T-helper 17 cell (primary cell): Measurements from ENCODE around the gene SFI1. TPM values are rescaled to one million over a fixed set of nuclear protein-coding genes. Genes with fewer than 3 reads are reported as not detected.
"Not testable (repeated sequence)": the region's sequence is repeated elsewhere in the genome, so short reads cannot be mapped to it uniquely, and the experiment has no call there.

ENCODE experiments used
- ATAC-seq: fragments of 150-1000 bp; cut with Tn5 transposase; 2 replicates; pipeline ENCODE4 v1.10.0; 2021; ENCODE audit warnings: mild to moderate bottlenecking, moderate library complexity
- DNase-seq, 3 donors: peaks; one replicate each; pipeline versions ENCODE4 v3.0.0 to v3.0.0-alpha.2; 2020 to 2021
- H3K9me3 ChIP-seq: one replicate; pipeline ENCODE4 v1.7.0; 2013; ENCODE audit warnings: low read length, mild to moderate bottlenecking; ENCODE audit not compliant: control insufficient read depth, poor library complexity, severe bottlenecking
- H3K27ac Mint-ChIP-seq: one replicate; pipeline ENCODE4 v1.8.0; 2022; ENCODE audit warnings: mild to moderate bottlenecking, moderate library complexity, mixed read lengths
- H3K27me3 Mint-ChIP-seq: one replicate; pipeline ENCODE4 v1.8.0; 2022; ENCODE audit warnings: mixed read lengths
- H3K36me3 Mint-ChIP-seq: one replicate; pipeline ENCODE4 v1.8.0; 2022; ENCODE audit warnings: low read depth, mixed read lengths
- H3K4me1 Mint-ChIP-seq: one replicate; pipeline ENCODE4 v1.8.0; 2022; ENCODE audit warnings: mild to moderate bottlenecking, mixed read lengths
- H3K4me3 Mint-ChIP-seq: one replicate; pipeline ENCODE4 v1.8.0; 2022; ENCODE audit warnings: mild to moderate bottlenecking, moderate library complexity, mixed read lengths
- total RNA-seq, 4 donors: library from RNA in 2 of 4; stranded (reverse) in 2 of 4; gene quantifications; one replicate each; pipeline ENCODE4 v1.2.3 and lab custom pipeline; 2022 to 2026

The SFI1 gene
- total RNA-seq, 2 donors from 2014 or later: 185 to 189 TPM

- Mint-ChIP-seq H3K27ac (peak overlapping the region; percentile 80), H3K36me3 (no peaks in the 10 kb centered on the region), H3K27me3 (no peaks in the 10 kb centered on the region), H3K4me1 (peaks cover 36% of the 10 kb centered on the region), H3K4me3 (no peak overlapping the region)
- ATAC-seq (no peak), DNase-seq (no peak)
- no peaks in the 10 kb centered on the region for H3K9me3 ChIP-seq
Measured at GRCh38 chr22:31501738-31502137, 5.4 kb downstream of the SFI1 start.

GRCh38 chr22:31503211-31503964 is 7.1 kb downstream of the SFI1 start:
- no peaks in the 10 kb centered on the region for H3K36me3 Mint-ChIP-seq
- DNase-seq: no peak
- H3K9me3 ChIP-seq: no peaks in the 10 kb centered on the region
- no peak overlapping the region for H3K27ac Mint-ChIP-seq
- H3K27me3 Mint-ChIP-seq: no peaks in the 10 kb centered on the region
- peaks cover 23% of the 10 kb centered on the region for H3K4me1 Mint-ChIP-seq
- no peak overlapping the region for H3K4me3 Mint-ChIP-seq
- no peak for ATAC-seq

GRCh38 chr22:31504282-31504681 is 7.9 kb downstream of the SFI1 start:
- no peaks in the 10 kb centered on the region for H3K9me3 ChIP-seq
- no peaks in the 10 kb centered on the region for H3K36me3 Mint-ChIP-seq
- H3K27me3 Mint-ChIP-seq: no peaks in the 10 kb centered on the region
- no peak for ATAC-seq
- peaks cover 26% of the 10 kb centered on the region for H3K4me1 Mint-ChIP-seq
- no peak overlapping the region for H3K4me3 Mint-ChIP-seq
- DNase-seq: no peak
- H3K27ac Mint-ChIP-seq: no peak overlapping the region

GRCh38 chr22:31507517-31507916 is 11.2 kb downstream of the SFI1 start:
- H3K27ac Mint-ChIP-seq: peak overlapping the region; percentile 27
- not testable (repeated sequence) for ATAC-seq, H3K36me3 Mint-ChIP-seq, H3K27me3 Mint-ChIP-seq, H3K9me3 ChIP-seq, DNase-seq, H3K4me3 Mint-ChIP-seq
- peaks cover 25% of the 10 kb centered on the region for H3K4me1 Mint-ChIP-seq

- DNase-seq (no peak), ATAC-seq (no peak)
- no peaks in the 10 kb centered on the region for H3K36me3 Mint-ChIP-seq
- peaks cover 20% of the 10 kb centered on the region for H3K4me1 Mint-ChIP-seq
- no peaks in the 10 kb centered on the region for H3K9me3 ChIP-seq
- no peak overlapping the region for H3K4me3 Mint-ChIP-seq
- H3K27ac Mint-ChIP-seq: peak overlapping the region; percentile 8
- H3K27me3 Mint-ChIP-seq: no peaks in the 10 kb centered on the region
Measured at GRCh38 chr22:31508536-31508935, 12.2 kb downstream of the SFI1 start.

GRCh38 chr22:31509061-31509762 is 12.9 kb downstream of the SFI1 start:
- H3K27ac Mint-ChIP-seq: peak overlapping the region; percentile 8
- ATAC-seq: no peak
- no peaks in the 10 kb centered on the region for H3K9me3 ChIP-seq
- no peaks in the 10 kb centered on the region for H3K36me3 Mint-ChIP-seq
- DNase-seq: no peak
- H3K27me3 Mint-ChIP-seq: no peaks in the 10 kb centered on the region
- peaks cover 18% of the 10 kb centered on the region for H3K4me1 Mint-ChIP-seq
- no peak overlapping the region for H3K4me3 Mint-ChIP-seq

- no peaks in the 10 kb centered on the region for H3K9me3 ChIP-seq
- Mint-ChIP-seq H3K27me3 (no peaks in the 10 kb centered on the region), H3K36me3 (no peaks in the 10 kb centered on the region), H3K27ac (peak overlapping the region; percentile 14), H3K4me3 (no peak overlapping the region), H3K4me1 (peaks cover 28% of the 10 kb centered on the region)
- no peak for ATAC-seq
- no peak for DNase-seq
Measured at GRCh38 chr22:31520051-31520450, 23.7 kb downstream of the SFI1 start.

GRCh38 chr22:31524132-31524531 is 27.8 kb downstream of the SFI1 start:
- not testable (repeated sequence) for H3K9me3 ChIP-seq, DNase-seq, H3K27me3 Mint-ChIP-seq, H3K36me3 Mint-ChIP-seq, H3K27ac Mint-ChIP-seq, H3K4me3 Mint-ChIP-seq, ATAC-seq
- H3K4me1 Mint-ChIP-seq: peaks cover 30% of the 10 kb centered on the region

GRCh38 chr22:31526270-31526669 is 29.9 kb downstream of the SFI1 start:
- Mint-ChIP-seq H3K27ac (peak overlapping the region; percentile 69), H3K27me3 (no peaks in the 10 kb centered on the region), H3K4me1 (peaks cover 24% of the 10 kb centered on the region), H3K36me3 (no peaks in the 10 kb centered on the region), H3K4me3 (no peak overlapping the region)
- no peaks in the 10 kb centered on the region for H3K9me3 ChIP-seq
- peak; percentile 66 for ATAC-seq
- no peak for DNase-seq

- H3K27me3 Mint-ChIP-seq: no peaks in the 10 kb centered on the region
- peaks cover 28% of the 10 kb centered on the region for H3K4me1 Mint-ChIP-seq
- H3K36me3 Mint-ChIP-seq: no peaks in the 10 kb centered on the region
- DNase-seq (no peak), ATAC-seq (no peak)
- H3K27ac Mint-ChIP-seq: peak overlapping the region; percentile 70
- H3K4me3 Mint-ChIP-seq: no peak overlapping the region
- H3K9me3 ChIP-seq: no peaks in the 10 kb centered on the region
Measured at GRCh38 chr22:31530823-31531195, 34.5 kb downstream of the SFI1 start.

- no peak for ATAC-seq
- H3K27me3 Mint-ChIP-seq: no peaks in the 10 kb centered on the region
- no peaks in the 10 kb centered on the region for H3K36me3 Mint-ChIP-seq
- no peak overlapping the region for H3K4me3 Mint-ChIP-seq
- H3K27ac Mint-ChIP-seq: peak overlapping the region; percentile 65
- DNase-seq: no peak
- H3K9me3 ChIP-seq: no peaks in the 10 kb centered on the region
- peaks cover 26% of the 10 kb centered on the region for H3K4me1 Mint-ChIP-seq
Measured at GRCh38 chr22:31532060-31532459, 35.7 kb downstream of the SFI1 start.

- H3K4me3 Mint-ChIP-seq: no peak overlapping the region
- DNase-seq: no peak
- H3K4me1 Mint-ChIP-seq: peaks cover 28% of the 10 kb centered on the region
- no peaks in the 10 kb centered on the region for H3K9me3 ChIP-seq
- no peaks in the 10 kb centered on the region for H3K27me3 Mint-ChIP-seq
- H3K36me3 Mint-ChIP-seq: no peaks in the 10 kb centered on the region
- ATAC-seq: no peak
- peak overlapping the region; percentile 65 for H3K27ac Mint-ChIP-seq
Measured at GRCh38 chr22:31533374-31533773, 37.0 kb downstream of the SFI1 start.

GRCh38 chr22:31537019-31537535 is 40.7 kb downstream of the SFI1 start:
- Mint-ChIP-seq H3K4me1 (peaks cover 35% of the 10 kb centered on the region), H3K36me3 (peaks cover 11% of the 10 kb centered on the region)
- DNase-seq: no peak

More at GRCh38 chr22:31537019-31537535, 40.7 kb downstream of the SFI1 start:
- no peaks in the 10 kb centered on the region for H3K9me3 ChIP-seq
- Mint-ChIP-seq H3K27me3 (no peaks in the 10 kb centered on the region), H3K27ac (peak overlapping the region; percentile 72), H3K4me3 (no peak overlapping the region)
- ATAC-seq: peak; percentile 51
